ENCODE data around the gene PLVAP. TPM values are rescaled to one million over a fixed set of nuclear protein-coding genes. Genes with fewer than 3 reads are reported as not detected.
A peak's percentile ranks its signal among the peaks of the same experiment; 100 is the strongest.

Gene PLVAP
- total RNA-seq, result 10 to 100 TPM; 11.7 to 96.5 (median 50.2) TPM

DNA sequence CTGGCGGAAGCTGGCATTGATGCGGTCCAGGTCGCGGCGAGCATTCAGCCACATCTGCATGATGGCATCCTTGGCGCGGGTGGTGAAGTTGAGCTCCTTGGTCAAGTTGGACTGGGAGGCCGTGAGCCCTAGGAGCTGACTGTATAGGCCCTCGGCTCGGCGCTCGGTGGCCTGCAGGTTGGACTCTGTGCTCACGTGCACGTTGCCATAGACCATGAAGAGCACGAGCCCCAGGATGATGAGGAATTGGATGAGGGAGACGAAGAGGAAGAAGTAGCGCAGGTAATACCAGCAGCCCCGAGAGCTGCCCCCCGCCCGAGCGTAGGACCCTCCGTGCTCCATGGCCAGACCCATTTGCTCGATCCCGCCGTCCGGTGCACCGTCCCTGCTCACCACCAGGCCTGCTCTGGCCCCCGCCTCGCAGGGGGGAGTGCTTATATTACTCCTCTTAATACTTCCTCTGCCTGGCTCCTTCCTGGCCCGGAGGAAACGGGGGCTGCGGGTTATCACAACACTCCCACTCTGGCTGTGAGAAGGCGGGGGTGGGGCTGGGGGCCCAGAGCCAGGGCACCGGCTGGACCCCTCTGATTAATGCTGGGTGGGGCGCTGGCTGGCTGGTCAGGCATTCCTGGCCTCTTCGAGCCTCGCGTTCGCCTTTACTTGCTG, at the start of gene PLVAP:
TSS of gene PLVAP (minus strand) at position 408 of the 666 bp plus-strand sequence. CDS start at position 354, 54 bp downstream.
- DNase-seq (ENCODE audit: low spot score in 2 of 2), result no peak
- TF ChIP-seq POLR2A (IDR thresholded peaks at IDR 0.05), result no peak
- no peak for TF ChIP-seq CTCF (IDR thresholded peaks at IDR 0.05)
- peak within 1 kb of the TSS; percentile 7 for H3K4me3 ChIP-seq (ENCODE audit: low read depth, poor library complexity, severe bottlenecking)
- intact Hi-C loops (cut with DNase I; ENCODE audit: low total_unique reads), result no loop called here
- 59 to 67% methylated on average over 38 to 39 of the region's 39 CpGs for WGBS, 2 donors

DNA sequence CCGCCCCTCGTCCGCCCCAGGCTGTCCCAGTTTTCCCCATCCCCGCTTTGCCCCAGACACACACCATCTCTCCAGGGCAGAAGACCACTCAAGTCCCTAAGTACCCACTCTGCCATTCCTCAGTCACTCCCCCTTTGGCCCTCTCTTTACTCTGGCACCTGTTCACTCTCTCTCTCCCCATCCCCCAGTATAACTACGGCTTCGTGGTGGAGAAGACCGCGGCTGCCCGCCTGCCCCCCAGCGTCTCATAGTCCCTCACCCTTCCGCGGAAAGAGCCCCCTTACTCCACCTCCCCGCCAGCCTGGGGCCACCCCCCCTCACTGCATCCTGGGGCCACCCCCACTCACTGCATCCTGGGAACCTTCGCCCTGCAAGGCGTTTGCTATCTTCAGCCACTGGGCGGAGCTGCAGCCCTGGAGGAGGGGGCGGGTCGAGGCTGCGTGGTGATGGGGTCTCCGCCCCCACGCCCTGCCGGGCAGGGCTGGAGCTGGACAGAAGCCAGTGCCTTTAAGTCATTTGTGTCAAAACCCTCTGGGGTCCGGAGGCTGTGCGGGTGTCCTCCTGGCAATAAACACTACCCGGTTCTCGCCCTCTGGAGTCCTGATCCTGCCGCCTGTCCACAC, 47.7 kb upstream of the PLVAP start:
- intact Hi-C loops (cut with DNase I; ENCODE audit: low total_unique reads), result no loop called here
- TF ChIP-seq POLR2A (IDR thresholded peaks at IDR 0.05) (no peak), CTCF (IDR thresholded peaks at IDR 0.05) (no peak)
- no peak for DNase-seq (ENCODE audit: low spot score in 2 of 2)
- WGBS, 2 donors, result 39 to 42% methylated on average over 25 to 27 of the region's 27 CpGs
- H3K4me3 ChIP-seq (ENCODE audit: low read depth, poor library complexity, severe bottlenecking), result no peak overlapping the region

DNA sequence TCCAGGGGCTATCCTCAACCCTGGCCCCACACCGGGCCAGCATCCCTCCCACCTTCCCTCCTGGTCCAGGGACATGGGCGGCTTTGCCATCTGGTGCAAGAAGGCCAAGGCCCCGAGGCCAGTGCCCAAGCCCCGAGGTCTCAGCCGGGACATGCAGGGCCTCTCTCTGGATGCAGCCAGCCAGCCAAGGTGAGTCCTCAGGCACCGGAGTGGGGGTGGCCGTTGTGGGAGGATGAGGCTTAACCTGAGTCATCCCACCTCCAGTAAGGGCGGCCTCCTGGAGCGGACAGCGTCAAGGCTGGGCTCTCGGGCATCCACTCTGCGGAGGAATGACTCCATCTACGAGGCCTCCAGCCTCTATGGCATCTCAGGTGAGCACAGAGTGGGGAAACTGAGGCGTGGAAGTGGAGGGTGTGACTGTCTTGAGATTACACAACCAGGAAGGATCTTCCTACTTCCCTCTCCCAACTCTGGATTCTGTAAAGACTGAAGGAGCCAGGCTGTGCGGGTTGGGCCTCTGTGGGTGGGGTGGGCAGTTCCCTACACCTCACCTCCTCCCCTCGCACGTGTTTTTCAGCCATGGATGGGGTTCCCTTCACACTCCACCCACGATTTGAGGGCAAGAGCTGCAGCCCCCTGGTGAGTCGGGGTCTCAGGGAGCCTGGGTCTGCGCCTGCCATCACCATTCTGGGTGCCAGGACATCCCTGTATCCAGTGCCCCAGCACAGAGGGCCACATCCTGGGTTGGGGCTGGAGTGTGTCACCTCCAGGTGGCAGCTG, 46.5 kb upstream of the PLVAP start:
- WGBS, 2 donors, result 87 to 92% methylated on average over 17 to 20 of the region's 20 CpGs
- DNase-seq (ENCODE audit: low spot score in 2 of 2), result no peak
- TF ChIP-seq POLR2A (IDR thresholded peaks at IDR 0.05) (no peak), CTCF (IDR thresholded peaks at IDR 0.05) (no peak)
- intact Hi-C loops (cut with DNase I; ENCODE audit: low total_unique reads), result no loop called here
- no peak overlapping the region for H3K4me3 ChIP-seq (ENCODE audit: low read depth, poor library complexity, severe bottlenecking)

DNA sequence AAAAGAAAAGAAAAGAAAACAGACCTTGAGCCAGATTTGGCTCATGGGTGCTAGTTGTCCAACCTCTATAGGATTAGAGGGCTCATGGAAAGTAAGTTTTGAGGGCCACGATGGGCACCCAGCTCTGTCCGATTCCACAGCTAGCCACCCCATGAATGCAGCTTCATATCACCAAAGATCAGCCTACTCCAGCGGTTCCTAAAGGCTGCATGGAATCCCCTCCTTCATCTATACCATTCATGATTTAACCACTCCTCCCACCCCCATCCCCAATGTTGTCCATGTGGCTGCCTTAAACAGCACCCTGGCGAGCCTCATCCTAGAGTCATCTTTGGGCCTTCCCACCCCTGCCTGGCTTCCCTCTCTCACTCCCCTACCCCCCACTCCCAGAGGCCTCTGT, 44.8 kb upstream of the PLVAP start:
- WGBS, 2 donors, result 93 to 99% methylated on average over 4 of the region's 4 CpGs
- TF ChIP-seq POLR2A (IDR thresholded peaks at IDR 0.05) (no peak), CTCF (IDR thresholded peaks at IDR 0.05) (no peak)
- intact Hi-C loops (cut with DNase I; ENCODE audit: low total_unique reads), result no loop called here
- DNase-seq (ENCODE audit: low spot score in 2 of 2), result no peak
- H3K4me3 ChIP-seq (ENCODE audit: low read depth, poor library complexity, severe bottlenecking), result no peak overlapping the region

- 2 to 4% methylated on average over 22 to 25 of the region's 25 CpGs for WGBS, 2 donors
- peak; percentile 25 to 85 for DNase-seq (ENCODE audit: low spot score in 2 of 2)
- intact Hi-C loops (cut with DNase I; ENCODE audit: low total_unique reads), result no loop called here
- H3K4me3 ChIP-seq (ENCODE audit: low read depth, poor library complexity, severe bottlenecking), result peak overlapping the region; percentile 56
- no peak for TF ChIP-seq POLR2A (IDR thresholded peaks at IDR 0.05)
- TF ChIP-seq CTCF (IDR thresholded peaks at IDR 0.05), result no peak
Measured at GRCh38 chr19:17420475-17420924, 43.4 kb upstream of the PLVAP start.

Data from lower leg skin (tissue), 4 donors.